ENCODE measurements around the gene ZMYND10. TPM values are rescaled to one million over a fixed set of nuclear protein-coding genes. Genes with fewer than 3 reads are reported as not detected.

Gene ZMYND10
- total RNA-seq, 1 experiment from 2014 or later = 1.4 TPM

- Histone ChIP-seq H3K14ac (ENCODE audit: insufficient read depth, low read length) (no peak overlapping the region), H2AFZ (ENCODE audit: low read length) (no peak overlapping the region), H3K9ac (ENCODE audit: extremely low read depth, insufficient read length, low read length) (no peak overlapping the region), H3T11ph (ENCODE audit: low read length) (no peak overlapping the region), H4K5ac (ENCODE audit: insufficient read length, low read depth, low read length) (no peak overlapping the region), H3K4me2 (ENCODE audit: insufficient read depth, insufficient read length, low read length) (peak overlapping the region; percentile 37), H2BK20ac (ENCODE audit: low read depth, low read length, poor library complexity, severe bottlenecking) (no peak overlapping the region), H3K23ac (ENCODE audit: insufficient read length, low read depth, low read length) (no peak overlapping the region), H3K23me2 (ENCODE audit: insufficient read length, low read depth, low read length, poor library complexity, severe bottlenecking) (peaks cover 20% of the 10 kb centered on the region), H4K20me1 (ENCODE audit: control insufficient read depth, insufficient read depth, insufficient read length) (no peaks in the 10 kb centered on the region), H3K9me3 (ENCODE audit: control insufficient read depth, low read depth, low read length) (no peaks in the 10 kb centered on the region), H2BK120ac (ENCODE audit: low read depth, low read length, poor library complexity, severe bottlenecking) (no peak overlapping the region), H3K79me2 (ENCODE audit: insufficient read depth, low read length) (peaks cover 10% of the 10 kb centered on the region; the same call in 1 of the 2 replicates), H3K27ac (ENCODE audit: insufficient read length, low read depth, low read length) (no peak overlapping the region), H3K18ac (ENCODE audit: insufficient read length, low read depth, low read length) (no peak overlapping the region), H3K4me1 (ENCODE audit: insufficient read depth, low read length) (peaks cover 6% of the 10 kb centered on the region; the same call in 1 of the 2 replicates), H2AK5ac (ENCODE audit: insufficient read length, low read length) (no peak overlapping the region), H2BK5ac (ENCODE audit: insufficient read length, low read length) (no peak overlapping the region), H3K79me1 (ENCODE audit: insufficient read depth, low read depth, low read length, poor library complexity, severe bottlenecking) (peaks cover 6% of the 10 kb centered on the region), H2BK12ac (ENCODE audit: insufficient read length, low read depth, low read length) (no peak overlapping the region), H3K27me3 (ENCODE audit: insufficient read depth, low read length) (no peaks in the 10 kb centered on the region), H4K91ac (ENCODE audit: insufficient read length, low read depth, low read length) (no peak overlapping the region), H4K8ac (replicated peaks; ENCODE audit: insufficient read length, low read depth, low read length) (no peak overlapping the region), H2BK15ac (ENCODE audit: low read depth, low read length) (no peak overlapping the region), H3K4ac (ENCODE audit: low read depth, low read length) (no peak overlapping the region), H3K56ac (ENCODE audit: insufficient read length, low read depth, low read length) (no peak overlapping the region)
- Mint-ChIP-seq H3K27me3 (ENCODE audit: low read depth) (no peaks in the 10 kb centered on the region), H3K4me3 (peak overlapping the region; percentile 85 to 90), H3K36me3 (ENCODE audit: insufficient read depth in 1 of 3, low read depth in 3 of 3) (peaks cover 31 to 44% (median 31%) of the 10 kb centered on the region in 3 experiments), H3K4me1 (peaks cover 22 to 49% of the 10 kb centered on the region in 2 experiments), H3K27ac (peak overlapping the region in 1 of 3 experiments; percentile 88; a peak in 2 of 7 replicates), H3K9me3 (no peaks in the 10 kb centered on the region)
- no CpG with 5 or more reads among the region's 4 CpGs for WGBS (ENCODE audit: extremely low coverage, insufficient read length, low lambda C conversion rate)
- no peak for TF ChIP-seq CTCF (conservative IDR thresholded peaks at IDR 0.05)
- DNase-seq = no peak
These were observed 22.4 kb downstream of the ZMYND10 start for GRCh38 chr3:50323092-50323600.
